HepG2 (cell line): ENCODE measurements around the gene STX1B. TPM values are rescaled to one million over a fixed set of nuclear protein-coding genes. Genes with fewer than 3 reads are reported as not detected.
A peak's percentile ranks its signal among the peaks of the same experiment; 100 is the strongest.

Experiments used
- CBX1 ChIP-seq: IDR thresholded peaks from one replicate; pipeline ENCODE4 v1.6.1; 2016; ENCODE audit warnings: antibody characterized with exemption, low read depth
- CBX5 ChIP-seq: sonication (generic); formaldehyde crosslinking; IDR thresholded peaks from 2 replicates; pipeline ENCODE4 v1.4.0; 2020; ENCODE audit warnings: missing genetic modification reagents, borderline replicate concordance
- CREM ChIP-seq, 2 experiments: sonication (generic) in 1 of 2; formaldehyde crosslinking in 1 of 2; IDR thresholded peaks; 2 replicates each; pipeline versions ENCODE4 v1.4.0 to v1.6.1; 2016 to 2020; ENCODE audit warnings: antibody characterized with exemption in 1 of 2, mild to moderate bottlenecking in 1 of 2, missing genetic modification reagents in 1 of 2
- GLI4 ChIP-seq: sonication (generic); formaldehyde crosslinking; IDR thresholded peaks from 2 replicates; pipeline ENCODE4 v1.5.1; 2020; ENCODE audit warnings: missing genetic modification reagents, mild to moderate bottlenecking, moderate library complexity, borderline replicate concordance
- HIVEP1 ChIP-seq: sonication (generic); formaldehyde crosslinking; IDR thresholded peaks from 2 replicates; pipeline ENCODE4 v1.4.0; 2020; ENCODE audit warnings: mild to moderate bottlenecking, missing genetic modification reagents
- HNRNPH1 ChIP-seq: fragments of 200-400 bp; formaldehyde crosslinking; optimal IDR thresholded peaks from 2 replicates; pipeline ENCODE3; 2017; ENCODE audit warnings: mild to moderate bottlenecking, low read depth, low read length
- MIXL1 ChIP-seq: IDR thresholded peaks from 2 replicates; pipeline ENCODE4 v1.6.1; 2016
- MYNN ChIP-seq: sonication (generic); formaldehyde crosslinking; IDR thresholded peaks from 2 replicates; pipeline ENCODE4 v1.4.0; 2020; ENCODE audit warnings: mild to moderate bottlenecking, low read depth, missing genetic modification reagents
- NPAS2 ChIP-seq: sonication (generic); formaldehyde crosslinking; IDR thresholded peaks from 2 replicates; pipeline ENCODE4 v1.8.0; 2022; ENCODE audit warnings: mild to moderate bottlenecking, missing genetic modification reagents, borderline replicate concordance
- NR2F6 ChIP-seq, 2 experiments: IDR thresholded peaks; 2 replicates each; pipeline ENCODE4 v1.6.1; 2016; ENCODE audit warnings: antibody characterized with exemption in 1 of 2, mild to moderate bottlenecking in 1 of 2
- TCF7 ChIP-seq: sonication (generic); IDR thresholded peaks from 2 replicates; pipeline ENCODE4 v1.6.1; 2016; ENCODE audit warnings: antibody characterized with exemption, low read depth
- ZC3H4 ChIP-seq: sonication (generic); formaldehyde crosslinking; IDR thresholded peaks from 2 replicates; pipeline ENCODE4 v1.4.0; 2020; ENCODE audit warnings: missing genetic modification reagents, borderline replicate concordance
- ZFX ChIP-seq: sonication (generic); formaldehyde crosslinking; IDR thresholded peaks from 2 replicates; pipeline ENCODE4 v1.4.0; 2020; ENCODE audit warnings: mild to moderate bottlenecking, low read depth, missing genetic modification reagents, moderate library complexity
- ZNF136 ChIP-seq: sonication (generic); formaldehyde crosslinking; IDR thresholded peaks from 2 replicates; pipeline ENCODE4 v1.8.1; 2022; ENCODE audit warnings: low read depth, mild to moderate bottlenecking, moderate library complexity, missing genetic modification reagents
- ZNF232 ChIP-seq: sonication (generic); formaldehyde crosslinking; IDR thresholded peaks from 2 replicates; pipeline ENCODE4 v1.4.0; 2020; ENCODE audit warnings: missing genetic modification reagents, borderline replicate concordance
- ZNF441 ChIP-seq: sonication (generic); formaldehyde crosslinking; IDR thresholded peaks from 2 replicates; pipeline ENCODE4 v1.7.0; 2021; ENCODE audit warnings: missing genetic modification reagents, borderline replicate concordance
- polyA plus RNA-seq, 8 experiments: library from polyadenylated mRNA; depleted of rRNA in 3 of 8; stranded (reverse) in 7 of 8; unstranded in 1 of 8; fragments of >200 nt; fragmentation: Illumina TruSeq in 4 of 8; extraction: Trizol in 4 of 8; gene quantifications; 2 replicates each; pipeline versions ENCODE4 v1.2.1 to v1.2.3, GENCODE V29; 2011 to 2016; ENCODE audit warnings: low read depth in 4 of 8, missing spikeins in 1 of 8, mixed read lengths in 1 of 8; ENCODE audit not compliant: insufficient read depth in 1 of 8
- total RNA-seq, 5 experiments: library from RNA; depleted of rRNA; stranded (reverse); fragments of >200 nt; fragmentation: Illumina TruSeq; extraction: Trizol; gene quantifications; 2 replicates each; pipeline ENCODE4 v1.2.3, GENCODE V29; 2016; ENCODE audit warnings: low read depth in 1 of 5
- TF ChIP-seq, protein P1 (sequence below): sonication (generic); formaldehyde crosslinking; IDR thresholded peaks from 2 replicates; pipeline ENCODE4 v1.4.0; 2020; ENCODE audit warnings: mild to moderate bottlenecking, missing genetic modification reagents, borderline replicate concordance
- TF ChIP-seq, protein P2 (sequence below): sonication (generic); formaldehyde crosslinking; IDR thresholded peaks from 2 replicates; pipeline ENCODE4 v1.5.0; 2020; ENCODE audit warnings: missing genetic modification reagents, mild to moderate bottlenecking, borderline replicate concordance
- TF ChIP-seq, protein P3 (sequence below): sonication (generic); formaldehyde crosslinking; IDR thresholded peaks from 2 replicates; pipeline ENCODE4 v1.8.0; 2022; ENCODE audit warnings: missing genetic modification reagents, mild to moderate bottlenecking, inconsistent platforms, borderline replicate concordance

STX1B gene
- total and polyA plus RNA-seq, 2 of the 13 experiments (the other 11 are each of a cell fraction or from before 2014, with no cell fraction given) = 2.1 to 3.0 TPM

DNA sequence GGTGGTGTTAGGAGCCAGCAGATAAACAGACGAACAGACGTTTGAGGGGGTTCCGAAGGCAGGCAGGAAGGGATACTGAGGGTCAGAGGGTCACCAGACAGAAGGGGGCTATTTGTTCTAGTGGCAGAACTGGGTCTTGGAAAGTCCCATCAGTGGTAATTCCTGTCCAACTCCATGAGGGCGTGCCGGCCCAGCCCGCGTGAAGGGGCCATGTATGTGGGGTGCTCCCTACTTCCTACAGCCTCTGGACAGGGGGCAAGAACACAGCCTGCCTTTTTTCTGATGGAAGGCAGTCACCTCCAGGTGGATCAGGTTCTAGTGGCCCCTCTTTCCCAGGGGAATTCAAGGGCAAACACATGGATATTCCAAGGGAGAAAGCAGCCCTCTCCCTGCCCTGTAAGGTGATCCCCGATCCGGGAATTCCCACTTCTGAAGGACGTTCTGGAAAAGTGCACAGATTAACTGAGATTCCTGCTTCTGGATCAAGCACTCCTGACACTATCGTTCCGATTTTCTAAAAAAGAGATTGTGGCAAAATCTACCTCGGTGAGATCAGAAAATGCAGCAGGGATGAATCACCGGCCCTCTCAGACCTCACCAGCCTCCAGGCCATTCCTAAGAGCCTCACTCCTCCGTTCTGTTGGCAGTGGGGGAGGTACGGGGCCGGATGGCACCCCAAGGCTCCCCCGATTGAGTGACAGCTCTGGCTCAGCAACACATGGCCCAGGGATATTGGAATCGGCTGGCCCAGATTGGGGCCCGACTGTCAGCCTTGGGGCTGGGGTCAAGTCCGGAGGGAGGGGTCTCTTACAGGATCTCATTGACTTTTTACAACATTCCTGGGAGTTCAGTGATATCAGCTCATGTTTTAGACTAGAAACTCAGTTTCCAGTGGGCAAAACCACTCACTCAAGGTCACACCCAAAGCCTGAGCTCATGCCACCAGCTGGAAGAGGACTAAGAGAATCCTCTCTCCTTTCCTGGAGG is 12.4 kb downstream of the STX1B start (continued):
- TF ChIP-seq, protein P1, sequence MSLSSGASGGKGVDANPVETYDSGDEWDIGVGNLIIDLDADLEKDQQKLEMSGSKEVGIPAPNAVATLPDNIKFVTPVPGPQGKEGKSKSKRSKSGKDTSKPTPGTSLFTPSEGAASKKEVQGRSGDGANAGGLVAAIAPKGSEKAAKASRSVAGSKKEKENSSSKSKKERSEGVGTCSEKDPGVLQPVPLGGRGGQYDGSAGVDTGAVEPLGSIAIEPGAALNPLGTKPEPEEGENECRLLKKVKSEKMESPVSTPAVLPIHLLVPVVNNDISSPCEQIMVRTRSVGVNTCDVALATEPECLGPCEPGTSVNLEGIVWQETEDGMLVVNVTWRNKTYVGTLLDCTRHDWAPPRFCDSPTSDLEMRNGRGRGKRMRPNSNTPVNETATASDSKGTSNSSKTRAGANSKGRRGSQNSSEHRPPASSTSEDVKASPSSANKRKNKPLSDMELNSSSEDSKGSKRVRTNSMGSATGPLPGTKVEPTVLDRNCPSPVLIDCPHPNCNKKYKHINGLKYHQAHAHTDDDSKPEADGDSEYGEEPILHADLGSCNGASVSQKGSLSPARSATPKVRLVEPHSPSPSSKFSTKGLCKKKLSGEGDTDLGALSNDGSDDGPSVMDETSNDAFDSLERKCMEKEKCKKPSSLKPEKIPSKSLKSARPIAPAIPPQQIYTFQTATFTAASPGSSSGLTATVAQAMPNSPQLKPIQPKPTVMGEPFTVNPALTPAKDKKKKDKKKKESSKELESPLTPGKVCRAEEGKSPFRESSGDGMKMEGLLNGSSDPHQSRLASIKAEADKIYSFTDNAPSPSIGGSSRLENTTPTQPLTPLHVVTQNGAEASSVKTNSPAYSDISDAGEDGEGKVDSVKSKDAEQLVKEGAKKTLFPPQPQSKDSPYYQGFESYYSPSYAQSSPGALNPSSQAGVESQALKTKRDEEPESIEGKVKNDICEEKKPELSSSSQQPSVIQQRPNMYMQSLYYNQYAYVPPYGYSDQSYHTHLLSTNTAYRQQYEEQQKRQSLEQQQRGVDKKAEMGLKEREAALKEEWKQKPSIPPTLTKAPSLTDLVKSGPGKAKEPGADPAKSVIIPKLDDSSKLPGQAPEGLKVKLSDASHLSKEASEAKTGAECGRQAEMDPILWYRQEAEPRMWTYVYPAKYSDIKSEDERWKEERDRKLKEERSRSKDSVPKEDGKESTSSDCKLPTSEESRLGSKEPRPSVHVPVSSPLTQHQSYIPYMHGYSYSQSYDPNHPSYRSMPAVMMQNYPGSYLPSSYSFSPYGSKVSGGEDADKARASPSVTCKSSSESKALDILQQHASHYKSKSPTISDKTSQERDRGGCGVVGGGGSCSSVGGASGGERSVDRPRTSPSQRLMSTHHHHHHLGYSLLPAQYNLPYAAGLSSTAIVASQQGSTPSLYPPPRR (CRISPR knock-in tag) = peak; percentile 13; the same call in 1 of the 2 replicates
- 0 out of 2 replicates have a peak, but pooled peaks have one; percentile 9 for TF ChIP-seq CREM (IDR thresholded peaks at IDR 0.05)
- no peak for TF ChIP-seq CREM (CRISPR knock-in tag; IDR thresholded peaks at IDR 0.05)
- TF ChIP-seq MYNN (CRISPR knock-in tag) = 0 out of 2 replicates have a peak, but pooled peaks have one; percentile 48
- no peak for TF ChIP-seq CBX1
- TF ChIP-seq MIXL1 (CRISPR knock-in tag) = peak; percentile 13; the same call in 1 of the 2 replicates
- TF ChIP-seq TCF7 = no peak
- TF ChIP-seq HIVEP1 = peak; percentile 58
- TF ChIP-seq, protein P2, sequence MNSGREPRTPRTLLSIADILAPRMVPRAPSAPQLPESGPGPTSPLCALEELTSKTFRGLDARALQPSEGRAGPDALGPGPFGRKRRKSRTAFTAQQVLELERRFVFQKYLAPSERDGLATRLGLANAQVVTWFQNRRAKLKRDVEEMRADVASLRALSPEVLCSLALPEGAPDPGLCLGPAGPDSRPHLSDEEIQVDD (CRISPR knock-in tag) = no peak
- TF ChIP-seq HNRNPH1 = peak; percentile 73
- 0 out of 2 replicates have a peak, but pooled peaks have one; percentile 58 for TF ChIP-seq ZNF136 (CRISPR knock-in tag)
- TF ChIP-seq, protein P3, sequence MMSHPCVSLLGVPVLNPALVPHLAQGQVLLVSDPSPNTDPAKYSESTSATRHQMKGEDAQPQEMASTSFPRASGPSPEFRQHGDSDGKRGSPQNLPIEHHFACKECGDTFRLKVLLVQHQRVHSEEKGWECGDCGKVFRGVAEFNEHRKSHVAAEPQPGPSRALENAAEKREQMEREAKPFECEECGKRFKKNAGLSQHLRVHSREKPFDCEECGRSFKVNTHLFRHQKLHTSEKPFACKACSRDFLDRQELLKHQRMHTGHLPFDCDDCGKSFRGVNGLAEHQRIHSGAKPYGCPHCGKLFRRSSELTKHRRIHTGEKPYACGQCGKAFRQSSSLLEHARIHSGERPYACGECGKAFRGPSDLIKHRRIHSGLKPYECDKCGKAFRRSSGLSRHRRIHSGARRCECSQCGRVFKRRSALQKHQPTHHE (CRISPR knock-in tag) = 0 out of 2 replicates have a peak, but pooled peaks have one; percentile 38
- peak; percentile 47; the same call in 1 of the 2 replicates for TF ChIP-seq ZC3H4
- TF ChIP-seq ZNF441 = peak; percentile 42; the same call in 1 of the 2 replicates
- 0 out of 2 replicates have a peak, but pooled peaks have one; percentile 34 for TF ChIP-seq CBX5 (CRISPR knock-in tag)
- 0 out of 2 replicates have a peak, but pooled peaks have one; percentile 33 for TF ChIP-seq NPAS2 (CRISPR knock-in tag)
- TF ChIP-seq ZNF232 (CRISPR knock-in tag) = peak; percentile 11
- TF ChIP-seq ZFX (CRISPR knock-in tag) = no peak; the same call in 1 of the 2 replicates
- TF ChIP-seq NR2F6 (IDR thresholded peaks at IDR 0.05) = peak; percentile 48
- 0 out of 2 replicates have a peak, but pooled peaks have one; percentile 17 for TF ChIP-seq NR2F6 (CRISPR knock-in tag; IDR thresholded peaks at IDR 0.05)
- TF ChIP-seq GLI4 = peak; percentile 74; the same call in 1 of the 2 replicates
